ENCODE measurements around the gene SPEN.

DNA sequence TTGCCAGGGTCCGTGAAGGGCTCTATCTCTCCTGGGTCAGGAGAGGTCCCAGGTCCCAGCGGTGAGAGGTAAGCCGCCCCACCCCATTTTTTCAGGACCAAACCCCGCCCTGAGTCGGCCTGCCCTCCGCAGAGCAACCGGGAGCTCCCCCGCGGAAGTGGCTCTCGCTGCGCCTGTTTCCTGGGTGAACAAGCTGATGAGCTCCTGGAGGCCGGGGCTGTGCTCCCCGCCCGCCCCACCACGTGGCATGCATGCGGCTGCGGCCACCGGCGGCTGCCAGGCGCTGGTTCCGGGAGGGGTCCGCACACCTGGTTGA lies 96.4 kb downstream of the SPEN start:
- TF ChIP-seq, protein P1, sequence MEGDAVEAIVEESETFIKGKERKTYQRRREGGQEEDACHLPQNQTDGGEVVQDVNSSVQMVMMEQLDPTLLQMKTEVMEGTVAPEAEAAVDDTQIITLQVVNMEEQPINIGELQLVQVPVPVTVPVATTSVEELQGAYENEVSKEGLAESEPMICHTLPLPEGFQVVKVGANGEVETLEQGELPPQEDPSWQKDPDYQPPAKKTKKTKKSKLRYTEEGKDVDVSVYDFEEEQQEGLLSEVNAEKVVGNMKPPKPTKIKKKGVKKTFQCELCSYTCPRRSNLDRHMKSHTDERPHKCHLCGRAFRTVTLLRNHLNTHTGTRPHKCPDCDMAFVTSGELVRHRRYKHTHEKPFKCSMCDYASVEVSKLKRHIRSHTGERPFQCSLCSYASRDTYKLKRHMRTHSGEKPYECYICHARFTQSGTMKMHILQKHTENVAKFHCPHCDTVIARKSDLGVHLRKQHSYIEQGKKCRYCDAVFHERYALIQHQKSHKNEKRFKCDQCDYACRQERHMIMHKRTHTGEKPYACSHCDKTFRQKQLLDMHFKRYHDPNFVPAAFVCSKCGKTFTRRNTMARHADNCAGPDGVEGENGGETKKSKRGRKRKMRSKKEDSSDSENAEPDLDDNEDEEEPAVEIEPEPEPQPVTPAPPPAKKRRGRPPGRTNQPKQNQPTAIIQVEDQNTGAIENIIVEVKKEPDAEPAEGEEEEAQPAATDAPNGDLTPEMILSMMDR (IDR thresholded peaks at IDR 0.05) = no peak
- TF ChIP-seq POLR2A (IDR thresholded peaks at IDR 0.05) = no peak

Measured in uterus (tissue), 2 donors.